HFF-Myc (cell line): ENCODE data around the gene TFAP2E.

Source experiments
- DNase-seq: peaks from one replicate; pipeline ENCODE4 v3.0.0-alpha.2; 2011; ENCODE audit warnings: low read depth; ENCODE audit errors: extremely low read depth
- H3K4me3 ChIP-seq: replicated peaks from 2 replicates; pipeline ENCODE4 v1.5.1; 2011; ENCODE audit warnings: low read depth, mild to moderate bottlenecking, control low read depth, low read length
- TF ChIP-seq, protein P1 (sequence below): IDR thresholded peaks from 2 replicates; pipeline ENCODE4 v1.5.1; 2012; ENCODE audit warnings: mild to moderate bottlenecking, low read depth, low read length, control low read depth; ENCODE audit errors: missing control alignments

TFAP2E gene

DNA sequence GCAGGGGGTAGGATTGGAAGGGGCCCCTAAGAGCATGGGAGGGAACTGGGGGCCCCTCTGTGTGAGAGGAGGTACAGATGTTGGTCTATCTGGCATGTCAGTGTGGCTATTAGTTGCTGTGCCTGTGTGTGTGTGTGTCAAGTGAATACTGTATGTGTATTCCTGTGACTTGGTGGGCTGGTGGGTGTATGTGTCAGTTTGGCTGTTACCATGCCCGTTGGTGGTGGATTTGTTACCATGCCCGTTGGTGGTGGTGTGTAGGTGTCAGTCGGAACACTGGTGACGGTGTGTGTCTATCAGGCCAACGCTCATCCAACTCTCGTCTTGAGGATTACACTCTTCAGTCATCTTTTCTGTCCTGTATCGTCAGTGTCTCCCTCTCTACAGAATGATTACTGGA, 22.6 kb downstream of the TFAP2E start:
- no peak overlapping the region for H3K4me3 ChIP-seq
- no peak for DNase-seq
- TF ChIP-seq, protein P1, sequence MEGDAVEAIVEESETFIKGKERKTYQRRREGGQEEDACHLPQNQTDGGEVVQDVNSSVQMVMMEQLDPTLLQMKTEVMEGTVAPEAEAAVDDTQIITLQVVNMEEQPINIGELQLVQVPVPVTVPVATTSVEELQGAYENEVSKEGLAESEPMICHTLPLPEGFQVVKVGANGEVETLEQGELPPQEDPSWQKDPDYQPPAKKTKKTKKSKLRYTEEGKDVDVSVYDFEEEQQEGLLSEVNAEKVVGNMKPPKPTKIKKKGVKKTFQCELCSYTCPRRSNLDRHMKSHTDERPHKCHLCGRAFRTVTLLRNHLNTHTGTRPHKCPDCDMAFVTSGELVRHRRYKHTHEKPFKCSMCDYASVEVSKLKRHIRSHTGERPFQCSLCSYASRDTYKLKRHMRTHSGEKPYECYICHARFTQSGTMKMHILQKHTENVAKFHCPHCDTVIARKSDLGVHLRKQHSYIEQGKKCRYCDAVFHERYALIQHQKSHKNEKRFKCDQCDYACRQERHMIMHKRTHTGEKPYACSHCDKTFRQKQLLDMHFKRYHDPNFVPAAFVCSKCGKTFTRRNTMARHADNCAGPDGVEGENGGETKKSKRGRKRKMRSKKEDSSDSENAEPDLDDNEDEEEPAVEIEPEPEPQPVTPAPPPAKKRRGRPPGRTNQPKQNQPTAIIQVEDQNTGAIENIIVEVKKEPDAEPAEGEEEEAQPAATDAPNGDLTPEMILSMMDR, result no peak

DNA sequence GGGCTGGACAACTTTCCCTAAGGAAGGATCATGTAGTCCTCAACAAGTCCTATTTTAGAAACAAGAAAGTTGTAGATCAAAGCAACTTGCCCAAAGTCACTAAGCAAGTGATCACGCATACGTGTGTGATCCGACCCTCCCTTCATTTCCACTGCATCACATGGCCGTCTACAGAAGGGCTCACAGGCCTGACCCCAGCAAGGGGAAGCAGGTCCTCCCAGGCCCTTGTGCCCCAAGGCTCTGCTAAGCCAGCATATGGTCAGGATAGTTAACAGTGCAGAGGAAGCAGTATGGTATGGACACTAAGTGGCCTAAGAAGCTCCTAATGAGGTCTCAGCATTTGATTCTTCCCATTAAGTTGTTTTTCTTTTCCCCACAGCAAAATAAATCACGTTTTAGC, 24.8 kb downstream of the TFAP2E start:
- TF ChIP-seq, protein P1, result no peak
- no peak overlapping the region for H3K4me3 ChIP-seq
- no peak for DNase-seq

DNA sequence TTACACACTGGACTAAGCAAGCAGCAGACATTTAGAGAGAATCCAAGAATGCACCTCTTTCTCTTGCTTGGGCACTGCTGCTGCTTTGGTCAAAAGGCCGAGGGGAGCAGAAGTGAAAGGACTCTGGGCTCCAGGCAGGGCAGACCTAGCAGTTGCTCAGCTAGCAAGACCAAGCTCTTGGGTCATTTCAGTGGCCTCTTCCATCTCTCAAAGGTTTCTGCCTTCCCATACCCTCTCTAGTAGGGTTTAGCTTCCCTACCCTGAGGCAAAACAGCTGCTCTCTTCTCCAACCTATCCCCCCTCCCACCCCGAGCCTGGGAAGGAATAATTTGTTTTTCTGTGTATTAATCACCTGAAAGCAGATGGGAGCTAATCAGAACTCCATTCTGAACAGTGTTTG, 25.8 kb downstream of the TFAP2E start:
- DNase-seq, result no peak
- TF ChIP-seq, protein P1, result no peak
- H3K4me3 ChIP-seq, result no peak overlapping the region

DNA sequence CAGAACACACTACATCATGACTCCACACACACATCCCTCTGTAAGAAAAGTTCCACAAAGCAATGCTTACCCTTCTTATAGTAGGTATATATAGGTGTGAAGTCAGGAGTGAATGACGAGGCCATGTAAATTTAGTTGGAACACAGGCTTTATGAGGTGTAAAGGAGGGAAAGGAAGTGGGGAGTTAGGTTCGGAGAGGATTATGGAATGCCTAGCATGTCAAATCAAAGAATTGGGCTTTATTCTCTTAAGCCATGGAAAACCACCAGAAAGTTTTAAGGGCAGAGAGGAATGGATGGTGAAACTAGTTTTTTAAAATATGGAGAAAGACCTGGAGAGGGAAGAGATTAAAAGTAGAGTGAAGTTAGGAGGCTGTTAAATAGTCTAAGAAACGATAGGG, 26.3 kb downstream of the TFAP2E start:
- H3K4me3 ChIP-seq, result no peak overlapping the region
- no peak for DNase-seq
- TF ChIP-seq, protein P1, result no peak

DNA sequence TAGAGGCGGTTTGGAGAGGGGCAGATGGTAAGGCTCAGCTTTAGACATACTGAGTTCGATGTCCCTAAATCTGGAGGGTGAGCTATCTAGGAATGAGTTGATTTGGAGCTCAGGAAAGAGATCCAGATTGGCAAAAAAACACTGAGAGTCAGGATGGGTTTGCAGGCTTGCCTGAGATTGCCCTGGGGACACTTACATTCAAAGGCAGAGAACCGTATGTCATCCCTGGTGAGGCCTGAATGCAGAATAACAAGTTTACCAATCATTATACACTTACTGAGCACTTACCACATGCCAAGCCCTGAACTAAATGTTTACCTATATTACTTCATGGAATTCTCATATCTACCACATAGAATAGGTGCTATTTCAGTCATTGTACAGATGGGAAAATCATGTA, 27.5 kb downstream of the TFAP2E start:
- no peak overlapping the region for H3K4me3 ChIP-seq
- TF ChIP-seq, protein P1, result no peak
- DNase-seq, result no peak

DNA sequence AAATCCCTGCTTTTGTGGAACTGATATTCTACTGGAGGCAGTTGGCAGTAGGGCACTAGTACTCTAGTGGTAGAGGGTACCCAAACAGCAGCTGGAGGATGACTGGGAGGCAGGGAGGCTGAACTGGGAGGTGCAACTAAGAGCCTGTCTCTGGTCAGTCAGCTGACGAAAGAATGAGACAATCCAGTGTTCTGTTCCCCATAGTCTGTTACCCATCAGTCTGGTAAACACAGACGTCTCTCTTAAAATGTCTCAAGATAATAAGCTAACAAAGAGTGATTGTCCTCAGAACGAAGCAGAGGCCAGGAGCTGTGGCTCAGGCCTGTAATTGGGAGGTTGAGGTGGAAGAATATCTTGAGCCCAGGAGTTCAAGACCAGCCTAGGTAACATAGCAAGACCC, 30.4 kb downstream of the TFAP2E start:
- no peak for DNase-seq
- TF ChIP-seq, protein P1, result no peak

DNA sequence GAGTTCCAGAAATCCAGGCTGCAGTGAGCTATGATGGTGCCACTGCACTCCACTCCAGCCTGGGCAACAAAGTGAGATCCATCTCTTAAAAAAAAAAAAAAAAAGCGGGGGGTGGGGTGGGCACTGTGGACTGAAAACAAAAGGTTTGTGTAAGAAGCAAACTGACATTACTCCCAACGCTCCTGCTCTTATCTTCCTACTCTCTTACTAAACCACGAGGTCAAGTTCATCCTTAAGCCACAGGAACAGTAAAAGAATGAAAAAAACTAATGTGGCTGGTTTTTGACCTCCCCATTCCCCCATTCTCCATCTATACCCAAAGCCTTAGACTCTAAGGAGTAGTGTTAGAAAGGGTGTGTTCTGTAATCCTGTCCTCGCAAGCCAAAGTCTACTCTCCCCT, 30.8 kb downstream of the TFAP2E start:
- no peak for DNase-seq
- TF ChIP-seq, protein P1, result no peak
- H3K4me3 ChIP-seq, result no peak overlapping the region

More for the DNA sequence above, 30.4 kb downstream of the TFAP2E start:
- H3K4me3 ChIP-seq, result no peak overlapping the region
